ENCODE data around the gene RAPGEF3.

RAPGEF3 gene

GRCh38 chr12:47689215-47689614 is 69.5 kb downstream of the RAPGEF3 start:
- no peak overlapping the region for H3K4me2 ChIP-seq
- H3K9me3 ChIP-seq (replicated peaks in 1 of 11), result peaks cover 0 to 10% (median 6%) of the 10 kb centered on the region in 11 experiments; a peak in 9 of 22 replicates
- no peaks in the 10 kb centered on the region for H3K4me1 ChIP-seq
- H3K9ac ChIP-seq, result peak overlapping the region in 1 of 11 experiments; percentile 1; a peak in 1 of 22 replicates
- H3K36me3 ChIP-seq, result peaks cover 57 to 100% (median 84%) of the 10 kb centered on the region in 11 experiments
- no peaks in the 10 kb centered on the region for H3K27me3 ChIP-seq
- H4K20me1 ChIP-seq, result peaks cover 0 to 4% (median 0%) of the 10 kb centered on the region in 11 experiments; a peak in 1 of 22 replicates
- TF ChIP-seq Cebpa-rat (IDR thresholded peaks at IDR 0.05), result no peak
- H3K27ac ChIP-seq, result no peak overlapping the region
- no peak overlapping the region for H3K4me3 ChIP-seq

- H3K4me1 ChIP-seq, result no peaks in the 10 kb centered on the region
- TF ChIP-seq Cebpa-rat (IDR thresholded peaks at IDR 0.05), result no peak
- no peaks in the 10 kb centered on the region for H3K27me3 ChIP-seq
- H4K20me1 ChIP-seq, result peaks cover 0 to 4% (median 0%) of the 10 kb centered on the region in 11 experiments; a peak in 1 of 22 replicates
- no peak overlapping the region for H3K4me2 ChIP-seq
- H3K9ac ChIP-seq, result no peak overlapping the region
- peaks cover 0 to 8% (median 5%) of the 10 kb centered on the region in 11 experiments; a peak in 9 of 22 replicates for H3K9me3 ChIP-seq (replicated peaks in 1 of 11)
- H3K27ac ChIP-seq, result no peak overlapping the region
- H3K36me3 ChIP-seq, result peaks cover 56 to 100% (median 84%) of the 10 kb centered on the region in 11 experiments
- no peak overlapping the region for H3K4me3 ChIP-seq
Measured at GRCh38 chr12:47687636-47688035, 71.0 kb downstream of the RAPGEF3 start.

GRCh38 chr12:47686645-47687240 is 71.9 kb downstream of the RAPGEF3 start:
- H3K27ac ChIP-seq, result no peak overlapping the region
- H4K20me1 ChIP-seq, result peaks cover 0 to 4% (median 0%) of the 10 kb centered on the region in 11 experiments; a peak in 1 of 22 replicates
- H3K9ac ChIP-seq, result no peak overlapping the region
- no peak overlapping the region for H3K4me3 ChIP-seq
- TF ChIP-seq Cebpa-rat (IDR thresholded peaks at IDR 0.05), result no peak
- peaks cover 55 to 100% (median 84%) of the 10 kb centered on the region in 11 experiments for H3K36me3 ChIP-seq
- H3K4me2 ChIP-seq, result no peak overlapping the region
- H3K9me3 ChIP-seq (replicated peaks in 1 of 11), result no peaks in the 10 kb centered on the region
- no peaks in the 10 kb centered on the region for H3K27me3 ChIP-seq
- no peaks in the 10 kb centered on the region for H3K4me1 ChIP-seq
